Panc1 (cell line): ENCODE data around the gene LMCD1.

Experiments used
- SIN3A ChIP-seq: IDR thresholded peaks from 2 replicates; pipeline ENCODE4 v1.6.1; 2012; ENCODE audit warnings: low read depth, mild to moderate bottlenecking, low read length, moderate library complexity, borderline replicate concordance; ENCODE audit not compliant: insufficient read depth
- TF ChIP-seq, protein P1 (sequence below), 2 experiments: IDR thresholded peaks; 2 replicates each; pipeline ENCODE4 v1.6.1; 2011 to 2012; ENCODE audit warnings: low read depth in 2 of 2, control low read depth in 1 of 2, low read length in 1 of 2, mild to moderate bottlenecking in 1 of 2, moderate library complexity in 1 of 2; ENCODE audit not compliant: insufficient read depth in 1 of 2
- TF ChIP-seq, protein P2 (sequence below): fragments of 450-650 bp; IDR thresholded peaks from 2 replicates; pipeline ENCODE4 v1.5.1; 2017; ENCODE audit warnings: mild to moderate bottlenecking

DNA sequence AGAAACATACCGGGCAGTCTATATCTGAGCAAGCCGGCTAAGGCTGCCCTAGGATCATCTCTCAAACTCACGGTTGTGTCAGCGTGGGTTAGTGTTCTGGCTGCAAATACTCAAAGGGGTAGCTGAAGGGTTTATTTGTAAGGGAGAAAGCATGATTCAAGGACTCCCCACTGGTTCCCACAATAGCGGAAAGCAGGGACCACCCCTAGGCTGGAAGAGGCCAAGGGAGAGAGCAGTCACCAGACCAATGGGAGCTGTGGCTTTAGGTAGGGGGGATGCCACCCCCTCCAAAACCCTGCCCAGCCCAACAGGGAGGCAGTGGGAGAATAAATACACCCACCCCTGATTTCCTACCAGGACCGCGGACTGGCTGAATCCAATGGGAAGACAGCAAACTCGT is 7.3 kb upstream of the LMCD1 start:
- TF ChIP-seq, protein P1, sequence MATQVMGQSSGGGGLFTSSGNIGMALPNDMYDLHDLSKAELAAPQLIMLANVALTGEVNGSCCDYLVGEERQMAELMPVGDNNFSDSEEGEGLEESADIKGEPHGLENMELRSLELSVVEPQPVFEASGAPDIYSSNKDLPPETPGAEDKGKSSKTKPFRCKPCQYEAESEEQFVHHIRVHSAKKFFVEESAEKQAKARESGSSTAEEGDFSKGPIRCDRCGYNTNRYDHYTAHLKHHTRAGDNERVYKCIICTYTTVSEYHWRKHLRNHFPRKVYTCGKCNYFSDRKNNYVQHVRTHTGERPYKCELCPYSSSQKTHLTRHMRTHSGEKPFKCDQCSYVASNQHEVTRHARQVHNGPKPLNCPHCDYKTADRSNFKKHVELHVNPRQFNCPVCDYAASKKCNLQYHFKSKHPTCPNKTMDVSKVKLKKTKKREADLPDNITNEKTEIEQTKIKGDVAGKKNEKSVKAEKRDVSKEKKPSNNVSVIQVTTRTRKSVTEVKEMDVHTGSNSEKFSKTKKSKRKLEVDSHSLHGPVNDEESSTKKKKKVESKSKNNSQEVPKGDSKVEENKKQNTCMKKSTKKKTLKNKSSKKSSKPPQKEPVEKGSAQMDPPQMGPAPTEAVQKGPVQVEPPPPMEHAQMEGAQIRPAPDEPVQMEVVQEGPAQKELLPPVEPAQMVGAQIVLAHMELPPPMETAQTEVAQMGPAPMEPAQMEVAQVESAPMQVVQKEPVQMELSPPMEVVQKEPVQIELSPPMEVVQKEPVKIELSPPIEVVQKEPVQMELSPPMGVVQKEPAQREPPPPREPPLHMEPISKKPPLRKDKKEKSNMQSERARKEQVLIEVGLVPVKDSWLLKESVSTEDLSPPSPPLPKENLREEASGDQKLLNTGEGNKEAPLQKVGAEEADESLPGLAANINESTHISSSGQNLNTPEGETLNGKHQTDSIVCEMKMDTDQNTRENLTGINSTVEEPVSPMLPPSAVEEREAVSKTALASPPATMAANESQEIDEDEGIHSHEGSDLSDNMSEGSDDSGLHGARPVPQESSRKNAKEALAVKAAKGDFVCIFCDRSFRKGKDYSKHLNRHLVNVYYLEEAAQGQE (IDR thresholded peaks at IDR 0.05; ENCODE audit: insufficient read depth in 1 of 2, low read depth in 2 of 2, low read length in 1 of 2) = no peak
- TF ChIP-seq, protein P2, sequence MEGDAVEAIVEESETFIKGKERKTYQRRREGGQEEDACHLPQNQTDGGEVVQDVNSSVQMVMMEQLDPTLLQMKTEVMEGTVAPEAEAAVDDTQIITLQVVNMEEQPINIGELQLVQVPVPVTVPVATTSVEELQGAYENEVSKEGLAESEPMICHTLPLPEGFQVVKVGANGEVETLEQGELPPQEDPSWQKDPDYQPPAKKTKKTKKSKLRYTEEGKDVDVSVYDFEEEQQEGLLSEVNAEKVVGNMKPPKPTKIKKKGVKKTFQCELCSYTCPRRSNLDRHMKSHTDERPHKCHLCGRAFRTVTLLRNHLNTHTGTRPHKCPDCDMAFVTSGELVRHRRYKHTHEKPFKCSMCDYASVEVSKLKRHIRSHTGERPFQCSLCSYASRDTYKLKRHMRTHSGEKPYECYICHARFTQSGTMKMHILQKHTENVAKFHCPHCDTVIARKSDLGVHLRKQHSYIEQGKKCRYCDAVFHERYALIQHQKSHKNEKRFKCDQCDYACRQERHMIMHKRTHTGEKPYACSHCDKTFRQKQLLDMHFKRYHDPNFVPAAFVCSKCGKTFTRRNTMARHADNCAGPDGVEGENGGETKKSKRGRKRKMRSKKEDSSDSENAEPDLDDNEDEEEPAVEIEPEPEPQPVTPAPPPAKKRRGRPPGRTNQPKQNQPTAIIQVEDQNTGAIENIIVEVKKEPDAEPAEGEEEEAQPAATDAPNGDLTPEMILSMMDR = no peak
- TF ChIP-seq SIN3A = no peak
